MM.1S (cell line): ENCODE measurements around the gene MGA.

Experiments used
- DNase-seq: peaks from one replicate; pipeline ENCODE4 v3.0.0-alpha.2; 2015
- H2AFZ ChIP-seq: fragments of 300-600 bp; sonication (generic); 2 replicates; pipeline ENCODE4 v1.6.0; 2016; ENCODE audit warnings: antibody characterized with exemption, low read length
- H3F3A ChIP-seq: fragments of 300-600 bp; sonication (generic); 2 replicates; pipeline ENCODE4 v1.6.1; 2016; ENCODE audit warnings: mild to moderate bottlenecking, antibody characterized with exemption, low read length, moderate library complexity, mixed read lengths; ENCODE audit not compliant: insufficient read depth
- H3K27ac ChIP-seq: fragments of 300-600 bp; sonication (generic); 2 replicates; pipeline ENCODE4 v1.5.1; 2016; ENCODE audit warnings: mild to moderate bottlenecking, low read length
- H3K27me3 ChIP-seq: fragments of 300-600 bp; sonication (generic); replicated peaks from 2 replicates; pipeline ENCODE4 v1.6.0; 2016; ENCODE audit warnings: low read length; ENCODE audit not compliant: insufficient read depth
- H3K36me3 ChIP-seq: fragments of 300-600 bp; sonication (generic); replicated peaks from 2 replicates; pipeline ENCODE4 v1.6.1; 2016; ENCODE audit warnings: mild to moderate bottlenecking, low read length, mixed read lengths; ENCODE audit not compliant: insufficient read depth
- H3K4me1 ChIP-seq: fragments of 300-600 bp; sonication (generic); 2 replicates; pipeline ENCODE4 v1.6.1; 2016; ENCODE audit warnings: low read length, mixed read lengths
- H3K4me2 ChIP-seq: fragments of 300-600 bp; sonication (generic); 2 replicates; pipeline ENCODE4 v1.6.0; 2016; ENCODE audit warnings: low read depth, low read length
- H3K4me3 ChIP-seq: fragments of 300-600 bp; sonication (generic); 2 replicates; pipeline ENCODE4 v1.5.1; 2016; ENCODE audit warnings: low read length, mixed read lengths
- H3K79me2 ChIP-seq: fragments of 300-600 bp; sonication (generic); 2 replicates; pipeline ENCODE4 v1.6.1; 2016; ENCODE audit warnings: mixed run types, low read length, mixed read lengths
- H3K9ac ChIP-seq: fragments of 300-600 bp; sonication (generic); 2 replicates; pipeline ENCODE4 v1.6.1; 2016; ENCODE audit warnings: low read length, mixed read lengths
- H3K9me2 ChIP-seq: fragments of 300-600 bp; sonication (generic); replicated peaks from 2 replicates; pipeline ENCODE4 v1.6.1; 2016; ENCODE audit warnings: mild to moderate bottlenecking, low read length, mixed read lengths; ENCODE audit not compliant: insufficient read depth
- H3K9me3 ChIP-seq: fragments of 300-600 bp; sonication (generic); replicated peaks from 2 replicates; pipeline ENCODE4 v1.6.1; 2016; ENCODE audit warnings: mild to moderate bottlenecking, low read length, mixed read lengths; ENCODE audit not compliant: insufficient read depth
- H4K20me1 ChIP-seq: fragments of 300-600 bp; sonication (generic); 2 replicates; pipeline ENCODE4 v1.6.1; 2016; ENCODE audit warnings: mild to moderate bottlenecking, low read length, moderate library complexity, mixed read lengths; ENCODE audit not compliant: insufficient read depth
- CTCF ChIP-seq: fragments of 300-600 bp; sonication (generic); IDR thresholded peaks from 2 replicates; pipeline ENCODE4 v1.5.1; 2016; ENCODE audit warnings: antibody characterized with exemption, low read length, mixed read lengths
- EZH2 ChIP-seq: fragments of 300-600 bp; sonication (generic); optimal IDR thresholded peaks from 2 replicates; pipeline ENCODE3; 2017; ENCODE audit warnings: low read depth, mild to moderate bottlenecking, antibody characterized with exemption, low read length, mixed read lengths
- EZH2phosphoT487 ChIP-seq: fragments of 300-600 bp; sonication (generic); IDR thresholded peaks from 2 replicates; pipeline ENCODE4 v1.6.1; 2018; ENCODE audit warnings: antibody characterized with exemption, low read length

MGA gene

DNA sequence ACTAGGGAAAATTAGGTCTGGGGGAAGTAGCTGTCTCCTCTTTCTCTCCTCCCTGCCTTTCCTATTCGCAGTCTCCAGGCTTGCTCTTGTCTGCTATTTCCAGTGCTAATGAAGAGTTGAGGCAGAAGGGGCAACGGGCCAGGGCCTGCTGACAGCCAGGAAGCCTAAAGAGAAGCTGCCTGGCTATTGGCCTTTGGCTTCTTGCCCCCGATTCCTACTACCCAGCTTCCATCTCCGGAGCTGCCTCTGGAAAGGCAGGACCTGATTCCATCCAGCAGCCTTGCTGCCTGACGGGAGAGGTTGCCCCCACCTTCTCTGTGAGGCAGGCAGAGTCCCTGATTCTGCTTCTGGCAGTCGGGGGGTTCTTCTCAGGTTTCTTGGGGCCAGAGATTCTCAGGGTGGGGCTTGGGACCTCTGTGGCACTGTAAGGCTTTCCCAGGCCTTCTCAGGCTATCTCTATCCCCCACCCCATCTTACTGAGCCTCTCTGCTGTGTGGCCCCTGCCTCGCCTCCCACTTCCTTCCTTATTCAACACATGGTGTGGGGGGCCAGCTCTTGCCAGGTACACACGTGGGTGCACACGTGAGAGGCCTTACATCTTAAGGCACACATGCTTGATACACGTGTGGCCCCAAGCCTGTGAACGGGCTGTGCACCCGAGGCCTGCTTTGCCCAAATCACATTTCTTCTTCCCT lies 149.5 kb downstream of the MGA start:
- Histone ChIP-seq H3K9me2 (no peaks in the 10 kb centered on the region), H3K79me2 (no peaks in the 10 kb centered on the region), H4K20me1 (no peaks in the 10 kb centered on the region), H3K27me3 (no peaks in the 10 kb centered on the region), H2AFZ (no peak overlapping the region), H3K4me1 (no peaks in the 10 kb centered on the region), H3K4me3 (no peak overlapping the region), H3K27ac (no peak overlapping the region), H3K4me2 (no peak overlapping the region), H3K9me3 (no peaks in the 10 kb centered on the region), H3K36me3 (no peaks in the 10 kb centered on the region), H3F3A (no peaks in the 10 kb centered on the region), H3K9ac (no peak overlapping the region)
- TF ChIP-seq EZH2phosphoT487 (no peak), CTCF (no peak), EZH2 (no peak)
- DNase-seq = no peak

GRCh38 chr15:41810651-41811431 lies 150.6 kb downstream of the MGA start:
- no peaks in the 10 kb centered on the region for H3K79me2 ChIP-seq
- no peaks in the 10 kb centered on the region for H3K27me3 ChIP-seq
- no peaks in the 10 kb centered on the region for H3F3A ChIP-seq
- H2AFZ ChIP-seq = 0 out of 2 replicates have a peak overlapping the region, but pooled peaks have one; percentile 1
- no peaks in the 10 kb centered on the region for H3K9me3 ChIP-seq
- no peak overlapping the region for H3K4me2 ChIP-seq
- H3K4me3 ChIP-seq = no peak overlapping the region
- no peaks in the 10 kb centered on the region for H4K20me1 ChIP-seq
- no peak overlapping the region for H3K27ac ChIP-seq
- H3K4me1 ChIP-seq = no peaks in the 10 kb centered on the region
- no peaks in the 10 kb centered on the region for H3K36me3 ChIP-seq
- no peak for TF ChIP-seq EZH2phosphoT487
- TF ChIP-seq CTCF = no peak
- no peak for TF ChIP-seq EZH2
- no peak for DNase-seq
- H3K9me2 ChIP-seq = no peaks in the 10 kb centered on the region
- no peak overlapping the region for H3K9ac ChIP-seq

- DNase-seq = peak; percentile 63
- no peak overlapping the region for H3K4me3 ChIP-seq
- no peaks in the 10 kb centered on the region for H3K4me1 ChIP-seq
- no peak overlapping the region for H3K4me2 ChIP-seq
- H4K20me1 ChIP-seq = no peaks in the 10 kb centered on the region
- TF ChIP-seq EZH2phosphoT487 = no peak
- TF ChIP-seq CTCF = peak; percentile 93
- H3K9me2 ChIP-seq = no peaks in the 10 kb centered on the region
- no peaks in the 10 kb centered on the region for H3K36me3 ChIP-seq
- no peak overlapping the region for H3K27ac ChIP-seq
- H3F3A ChIP-seq = no peaks in the 10 kb centered on the region
- no peak overlapping the region for H3K9ac ChIP-seq
- H3K27me3 ChIP-seq = no peaks in the 10 kb centered on the region
- H2AFZ ChIP-seq = 0 out of 2 replicates have a peak overlapping the region, but pooled peaks have one; percentile 1
- H3K79me2 ChIP-seq = no peaks in the 10 kb centered on the region
- H3K9me3 ChIP-seq = no peaks in the 10 kb centered on the region
Measured at GRCh38 chr15:41811432-41812195, 151.4 kb downstream of the MGA start.
